Mononuclear cell (primary cell): Measurements from ENCODE around the gene OR12D1. TPM values are rescaled to one million over a fixed set of nuclear protein-coding genes. Genes with fewer than 3 reads are reported as not detected.
"Not testable (repeated sequence)": the region's sequence is repeated elsewhere in the genome, so short reads cannot be mapped to it uniquely, and the experiment has no call there.

Experiments used
- H3K27me3 ChIP-seq: 2 replicates; pipeline ENCODE4 v1.6.0; 2011; ENCODE audit warnings: low read length, control low read depth; ENCODE audit not compliant: insufficient read depth
- H3K4me1 ChIP-seq: 2 replicates; pipeline ENCODE4 v1.5.1; 2011; ENCODE audit warnings: mild to moderate bottlenecking, low read length, control low read depth; ENCODE audit not compliant: insufficient read depth
- H3K4me3 ChIP-seq: 2 replicates; pipeline ENCODE4 v1.5.1; 2011; ENCODE audit warnings: mild to moderate bottlenecking, low read length, moderate library complexity
- H3K9me3 ChIP-seq: 2 replicates; pipeline ENCODE4 v1.5.1; 2011; ENCODE audit warnings: low read depth, mild to moderate bottlenecking, control low read depth, low read length
- total RNA-seq: library from RNA; depleted of rRNA; stranded (reverse); fragments of >200 nt; gene quantifications from one replicate; pipeline ENCODE4 v1.2.3, GENCODE V29; 2012

The OR12D1 gene
- total RNA-seq = not detected

DNA sequence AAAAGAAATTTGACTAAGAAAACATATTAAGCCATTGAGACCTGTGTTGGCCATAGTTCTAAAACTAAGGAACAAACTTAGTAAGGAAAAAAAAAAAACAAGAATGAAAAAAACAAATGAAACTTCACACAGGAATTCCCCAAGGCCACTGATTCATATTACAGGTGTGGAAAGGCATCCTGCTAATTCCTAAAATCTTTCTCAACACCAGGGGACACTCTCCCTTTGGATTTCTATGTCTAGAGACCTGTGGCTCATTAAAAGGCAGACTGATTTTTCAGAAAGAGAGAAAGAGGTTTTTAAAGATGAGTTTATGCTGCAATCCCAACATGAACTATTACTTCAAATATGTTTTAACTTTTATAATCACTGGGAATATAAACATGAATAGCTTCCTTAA lies at the start of gene OR12D1:
Gene OR12D1, plus strand, starts transcription at position 341 of the 400 bp plus-strand sequence.
- peaks cover 7% of the 10 kb centered on the region for H3K27me3 ChIP-seq
- no peaks in the 10 kb centered on the region for H3K9me3 ChIP-seq
- H3K4me1 ChIP-seq = no peaks in the 10 kb centered on the region
- H3K4me3 ChIP-seq = no peak within 1 kb of the TSS

DNA sequence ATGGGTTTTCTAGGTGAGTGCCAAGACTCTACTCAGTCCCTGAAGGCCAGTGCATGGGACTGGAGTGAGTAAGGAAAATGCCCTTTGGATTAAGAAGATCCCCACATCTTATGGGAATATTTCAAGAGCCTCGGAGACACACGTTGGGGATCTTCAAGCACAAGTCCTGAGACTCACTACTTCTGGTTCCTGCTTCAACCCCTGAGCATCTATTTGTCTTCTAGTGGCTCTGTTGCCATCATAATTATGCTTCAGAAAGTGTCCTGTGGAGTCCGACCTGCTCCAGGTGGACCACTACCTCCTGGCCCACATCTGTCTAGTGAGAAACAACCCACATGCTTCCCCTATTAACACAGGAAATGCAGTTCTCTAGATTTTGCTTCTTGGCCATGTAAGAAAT lies 46.0 kb upstream of the OR12D1 start, which contains the start of gene OR5V1:
Gene OR5V1, minus strand, starts transcription at position 101 of the 400 bp plus-strand sequence. CDS start 12,670 bp downstream, outside the sequence.
- Histone ChIP-seq H3K27me3 (peaks cover 10% of the 10 kb centered on the region), H3K4me1 (no peaks in the 10 kb centered on the region), H3K4me3 (no peak within 1 kb of the TSS), H3K9me3 (no peaks in the 10 kb centered on the region)

DNA sequence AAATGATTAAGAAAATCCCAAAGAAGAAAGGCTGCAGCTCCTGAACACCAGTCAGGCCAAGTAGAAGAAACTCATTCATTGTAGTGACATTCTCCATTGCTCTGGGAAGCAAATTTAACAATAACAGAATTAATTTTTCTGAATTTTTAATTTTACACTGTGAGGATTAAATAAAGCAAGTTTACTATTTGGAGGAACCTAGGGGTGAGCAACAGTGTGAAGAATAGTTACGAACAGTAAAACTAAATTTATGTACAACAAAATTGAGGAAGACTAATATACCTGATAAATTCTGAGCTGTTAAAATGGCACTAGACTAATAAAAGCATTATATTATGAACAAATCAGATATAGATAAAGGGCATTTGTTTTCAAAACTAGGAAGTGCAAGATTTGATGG lies 39.5 kb upstream of the OR12D1 start, which contains the start of gene OR12D3:
Gene OR12D3, minus strand, starts transcription at position 101 of the 400 bp plus-strand sequence. Its CDS starts 4 bp downstream, at position 97.
- H3K9me3 ChIP-seq = no peaks in the 10 kb centered on the region
- no peaks in the 10 kb centered on the region for H3K4me1 ChIP-seq
- H3K27me3 ChIP-seq = peaks cover 16% of the 10 kb centered on the region
- H3K4me3 ChIP-seq = no peak within 1 kb of the TSS

- Histone ChIP-seq H3K4me3 (no peak overlapping the region), H3K27me3 (peaks cover 18% of the 10 kb centered on the region), H3K4me1 (no peaks in the 10 kb centered on the region), H3K9me3 (no peaks in the 10 kb centered on the region)
Observed at GRCh38 chr6:29376003-29376402, 38.7 kb upstream of the OR12D1 start.

DNA sequence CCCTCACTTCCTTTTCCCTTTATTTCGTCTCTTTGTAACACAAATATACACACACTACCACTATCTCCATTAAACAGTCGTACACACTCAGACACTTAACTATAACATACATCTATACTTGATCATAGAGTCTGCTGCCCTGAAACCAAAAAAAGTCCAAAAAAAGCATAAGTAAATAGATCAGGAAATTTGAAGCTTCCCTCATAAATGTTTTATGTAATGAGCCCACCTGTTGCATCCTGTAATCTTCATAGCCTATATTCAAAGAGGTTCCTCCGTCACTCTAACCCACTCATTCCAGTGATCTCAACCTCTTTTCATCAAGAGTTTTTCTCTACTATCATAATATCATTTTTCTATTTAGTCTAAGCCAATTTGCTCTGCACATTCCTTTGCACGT lies 26.2 kb upstream of the OR12D1 start:
- H3K4me3 ChIP-seq = no peak overlapping the region
- no peaks in the 10 kb centered on the region for H3K4me1 ChIP-seq
- peaks cover 2% of the 10 kb centered on the region for H3K27me3 ChIP-seq
- no peaks in the 10 kb centered on the region for H3K9me3 ChIP-seq

DNA sequence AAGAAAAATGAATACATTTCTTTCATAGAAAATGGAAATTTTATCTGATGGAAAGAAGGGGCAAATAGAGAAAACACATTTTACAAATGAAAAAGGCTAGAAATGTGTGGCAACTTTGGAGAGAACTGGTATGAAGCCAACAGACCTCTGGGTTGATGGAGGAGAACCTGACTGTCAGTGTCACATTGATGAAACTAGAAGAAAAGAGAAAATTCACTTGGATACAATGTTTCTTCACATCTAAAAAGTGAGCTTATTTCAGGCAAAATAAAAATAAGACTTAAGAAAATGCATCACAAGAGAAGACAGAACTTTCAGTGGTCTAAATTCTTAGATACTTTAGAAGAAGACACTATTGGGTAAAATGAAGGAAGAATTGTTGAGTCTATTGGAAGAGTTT lies 19.4 kb upstream of the OR12D1 start, which contains the start of gene OR12D2:
Gene OR12D2, plus strand, starts transcription at position 301 of the 400 bp plus-strand sequence. CDS start 1,069 bp downstream, outside the sequence.
- H3K4me3 ChIP-seq = no peak within 1 kb of the TSS
- H3K27me3 ChIP-seq = peaks cover 5% of the 10 kb centered on the region
- H3K9me3 ChIP-seq = no peaks in the 10 kb centered on the region
- H3K4me1 ChIP-seq = no peaks in the 10 kb centered on the region

DNA sequence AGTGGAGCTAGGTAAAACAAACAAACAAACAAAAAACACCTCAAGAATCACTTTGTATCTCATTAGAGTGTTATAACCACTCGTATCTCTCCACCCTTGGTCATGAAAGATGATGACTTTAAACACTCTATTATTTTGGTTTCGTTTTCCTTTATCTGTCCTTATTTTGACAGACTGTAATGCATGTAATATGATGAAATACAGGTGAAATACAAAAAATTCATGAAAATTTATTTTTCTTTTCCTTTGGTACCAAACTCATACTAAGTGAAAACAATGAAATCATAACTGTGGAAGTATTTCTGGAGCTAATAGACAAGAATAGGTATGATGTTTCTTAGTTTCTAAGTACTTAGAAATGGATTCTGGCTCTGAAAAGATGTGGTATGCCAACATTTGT lies 15.2 kb upstream of the OR12D1 start:
- Histone ChIP-seq H3K27me3 (peaks cover 3% of the 10 kb centered on the region), H3K4me1 (no peaks in the 10 kb centered on the region), H3K9me3 (no peaks in the 10 kb centered on the region), H3K4me3 (no peak overlapping the region)

DNA sequence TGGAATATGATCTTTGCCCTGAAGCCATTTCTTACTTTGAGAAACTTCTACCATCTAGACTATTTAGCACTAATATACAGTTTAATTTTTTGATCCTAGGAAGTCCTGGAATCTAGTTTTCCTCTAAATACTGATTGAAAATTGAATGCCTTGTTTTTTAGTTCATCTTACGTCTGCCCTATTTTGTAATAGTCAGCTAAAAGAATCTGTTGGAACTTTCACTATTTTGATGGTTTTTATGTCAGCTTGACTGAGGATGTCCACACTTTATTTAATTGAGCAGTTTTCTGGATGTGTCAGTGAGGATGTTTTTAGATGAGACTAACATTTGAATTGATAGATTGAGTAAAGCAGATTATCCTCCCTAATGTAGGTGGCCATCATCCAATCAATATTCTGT lies 10.9 kb upstream of the OR12D1 start:
- Histone ChIP-seq H3K4me1 (no peaks in the 10 kb centered on the region), H3K4me3 (no peak overlapping the region), H3K9me3 (no peaks in the 10 kb centered on the region), H3K27me3 (peaks cover 9% of the 10 kb centered on the region)

DNA sequence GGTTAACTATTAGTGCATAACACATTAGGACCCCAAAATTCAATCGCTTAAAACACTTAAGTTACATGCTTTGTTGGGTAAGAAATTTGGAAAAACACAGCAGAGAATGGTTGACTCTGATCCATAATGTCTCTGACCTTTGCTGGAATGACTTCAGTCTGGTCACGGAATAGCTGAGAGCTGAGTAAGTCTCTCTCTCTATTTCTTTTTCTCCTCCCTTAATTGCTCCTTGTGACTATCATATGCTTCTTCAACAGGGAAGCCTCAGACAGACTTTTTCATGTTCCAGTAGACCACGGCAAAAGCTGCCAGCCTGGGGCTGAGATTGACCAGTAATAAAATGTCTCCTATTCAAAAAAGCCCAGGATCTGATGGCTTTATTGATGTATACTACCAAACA lies 4.8 kb downstream of the OR12D1 start:
- Histone ChIP-seq H3K4me1 (no peaks in the 10 kb centered on the region), H3K4me3 (no peak overlapping the region), H3K9me3 (no peaks in the 10 kb centered on the region), H3K27me3 (peaks cover 11% of the 10 kb centered on the region)

- Histone ChIP-seq H3K9me3 (no peaks in the 10 kb centered on the region), H3K27me3 (peaks cover 11% of the 10 kb centered on the region), H3K4me1 (no peaks in the 10 kb centered on the region), H3K4me3 (no peak overlapping the region)
Observed at GRCh38 chr6:29424168-29424567, 9.4 kb downstream of the OR12D1 start.

DNA sequence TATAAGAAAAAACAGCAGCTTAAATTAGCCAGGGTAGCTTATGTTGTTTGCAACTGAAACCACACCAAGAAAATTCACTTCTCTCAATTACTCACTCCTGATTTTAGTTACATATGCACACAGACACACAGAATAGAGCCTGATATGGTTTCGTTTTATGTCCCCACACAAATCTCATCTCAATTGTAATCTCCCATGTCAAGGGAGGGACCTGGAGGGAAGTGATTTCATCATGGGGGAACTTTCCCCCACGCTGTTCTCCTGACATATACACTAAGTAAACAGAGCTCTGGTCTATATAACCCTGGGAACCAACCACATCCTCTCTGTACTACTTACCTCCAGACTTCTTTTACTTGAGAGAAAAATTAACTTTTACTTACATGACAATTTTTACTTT lies 9.8 kb downstream of the OR12D1 start:
- Histone ChIP-seq H3K9me3 (no peaks in the 10 kb centered on the region), H3K27me3 (peaks cover 10% of the 10 kb centered on the region), H3K4me3 (no peak overlapping the region), H3K4me1 (no peaks in the 10 kb centered on the region)

DNA sequence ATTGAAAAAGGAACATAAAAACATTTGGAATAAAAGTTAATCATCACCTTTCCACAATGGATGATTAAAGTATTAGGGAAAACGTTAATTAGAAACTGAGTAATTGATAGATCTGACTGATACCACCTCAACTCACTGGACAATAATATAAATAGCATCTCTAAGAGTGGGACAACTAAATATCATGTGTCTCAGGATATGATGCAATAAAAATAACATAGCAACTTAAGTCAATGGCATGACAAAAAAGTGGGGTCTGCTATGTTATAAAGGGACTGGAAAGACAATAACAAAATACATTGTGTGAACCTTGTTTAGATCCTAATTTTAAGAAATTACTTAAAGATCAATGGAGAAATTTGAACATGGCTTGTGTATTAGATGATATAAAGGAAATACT lies 10.3 kb downstream of the OR12D1 start:
- H3K4me1 ChIP-seq = no peaks in the 10 kb centered on the region
- H3K4me3 ChIP-seq = no peak overlapping the region
- peaks cover 6% of the 10 kb centered on the region for H3K27me3 ChIP-seq
- H3K9me3 ChIP-seq = no peaks in the 10 kb centered on the region

- Histone ChIP-seq H3K4me1 (no peaks in the 10 kb centered on the region), H3K4me3 (no peak overlapping the region), H3K9me3 (no peaks in the 10 kb centered on the region), H3K27me3 (no peaks in the 10 kb centered on the region)
Observed at GRCh38 chr6:29426654-29427053, 11.9 kb downstream of the OR12D1 start.

DNA sequence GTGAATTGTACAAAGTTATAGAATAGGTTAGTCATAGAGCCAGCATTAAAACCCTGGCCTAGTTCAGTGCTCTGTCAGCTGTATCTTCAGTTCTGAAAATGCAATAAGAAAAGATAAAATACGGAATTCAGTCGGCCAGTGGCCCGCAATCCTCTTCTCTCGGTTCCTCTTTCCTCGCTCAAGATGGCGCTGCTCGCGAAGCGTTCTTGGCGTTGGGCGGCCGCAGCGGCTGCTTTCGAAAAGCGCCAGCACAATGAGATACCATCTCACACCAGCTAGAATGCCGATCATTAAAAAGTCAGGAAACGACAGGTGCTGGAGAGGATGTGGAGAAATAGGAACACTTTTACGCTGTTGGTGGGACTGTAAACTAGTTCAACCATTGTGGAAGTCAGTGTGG lies 22.0 kb downstream of the OR12D1 start:
- not testable (repeated sequence) for H3K4me3 ChIP-seq

DNA sequence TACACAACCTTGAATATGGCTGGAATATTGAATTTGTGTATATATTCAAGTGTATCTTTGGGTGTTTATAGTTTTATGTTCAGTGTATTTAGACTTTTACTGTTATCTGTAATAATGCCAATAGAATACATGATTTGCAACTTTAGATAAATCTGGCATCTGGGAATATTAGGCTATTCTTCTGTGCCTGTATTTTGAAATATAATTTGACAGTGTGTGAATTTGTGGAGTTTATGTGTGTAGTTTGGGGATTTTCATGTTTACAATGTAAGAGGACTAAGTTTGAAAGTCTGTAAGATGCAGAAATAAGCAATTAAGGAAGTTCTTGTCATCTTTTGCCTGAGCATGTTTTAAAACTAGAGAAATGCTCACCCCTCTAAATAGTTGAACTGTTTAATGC lies 24.3 kb downstream of the OR12D1 start, which contains the start of gene OR10C1:
Gene OR10C1, plus strand, starts transcription at position 301 of the 400 bp plus-strand sequence. CDS start 710 bp downstream, outside the sequence.
- no peak within 1 kb of the TSS for H3K4me3 ChIP-seq
- no peaks in the 10 kb centered on the region for H3K9me3 ChIP-seq
- H3K27me3 ChIP-seq = peaks cover 9% of the 10 kb centered on the region
- H3K4me1 ChIP-seq = no peaks in the 10 kb centered on the region

More for the DNA sequence above, 22.0 kb downstream of the OR12D1 start:
- not testable (repeated sequence) for H3K9me3 ChIP-seq, H3K4me1 ChIP-seq
- H3K27me3 ChIP-seq = peaks cover 15% of the 10 kb centered on the region

DNA sequence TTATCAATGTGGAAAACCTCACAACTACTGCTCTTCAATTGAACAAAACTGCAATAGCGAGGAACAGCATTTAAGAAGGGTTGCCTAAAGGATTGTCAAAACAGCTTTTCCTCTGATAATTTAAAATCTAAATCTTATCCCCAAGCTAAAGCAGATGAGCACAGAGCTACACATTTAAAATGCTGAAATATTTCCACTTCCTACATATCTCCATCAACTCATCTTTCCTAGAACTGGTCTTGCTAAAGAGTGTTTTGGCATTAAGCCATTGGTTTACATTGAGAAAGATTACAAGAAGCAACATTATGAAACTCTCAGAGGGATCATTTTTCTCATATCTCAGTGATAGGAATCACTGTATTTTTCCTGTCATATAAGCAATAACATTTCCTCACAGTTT lies 28.0 kb downstream of the OR12D1 start:
- no peaks in the 10 kb centered on the region for H3K9me3 ChIP-seq
- no peak overlapping the region for H3K4me3 ChIP-seq
- H3K27me3 ChIP-seq = no peaks in the 10 kb centered on the region
- H3K4me1 ChIP-seq = no peaks in the 10 kb centered on the region
